Prostate gland (tissue), 2 donors: ENCODE measurements around the gene FSD1L.

Experiments
- POLR2A ChIP-seq: fragments of 450-650 bp; IDR thresholded peaks from one replicate; pipeline ENCODE4 v1.6.1; 2016; ENCODE audit warnings: antibody characterized with exemption, mild to moderate bottlenecking
- POLR2AphosphoS5 ChIP-seq: sonication (generic); formaldehyde crosslinking; IDR thresholded peaks from one replicate; pipeline ENCODE4 v1.6.1; 2017; ENCODE audit warnings: antibody characterized with exemption
- TF ChIP-seq, protein P1 (sequence below), 4 experiments: fragments of 200-600 bp in 2 of 4; fragments of 450-650 bp in 2 of 4; sonication (generic) in 2 of 4; IDR thresholded peaks; 1 replicate in 3 of 4; 2 replicates in 1 of 4; pipeline ENCODE4 v1.5.1; 2016 to 2019; ENCODE audit warnings: antibody characterized with exemption in 4 of 4, mild to moderate bottlenecking in 2 of 4, moderate library complexity in 2 of 4

DNA sequence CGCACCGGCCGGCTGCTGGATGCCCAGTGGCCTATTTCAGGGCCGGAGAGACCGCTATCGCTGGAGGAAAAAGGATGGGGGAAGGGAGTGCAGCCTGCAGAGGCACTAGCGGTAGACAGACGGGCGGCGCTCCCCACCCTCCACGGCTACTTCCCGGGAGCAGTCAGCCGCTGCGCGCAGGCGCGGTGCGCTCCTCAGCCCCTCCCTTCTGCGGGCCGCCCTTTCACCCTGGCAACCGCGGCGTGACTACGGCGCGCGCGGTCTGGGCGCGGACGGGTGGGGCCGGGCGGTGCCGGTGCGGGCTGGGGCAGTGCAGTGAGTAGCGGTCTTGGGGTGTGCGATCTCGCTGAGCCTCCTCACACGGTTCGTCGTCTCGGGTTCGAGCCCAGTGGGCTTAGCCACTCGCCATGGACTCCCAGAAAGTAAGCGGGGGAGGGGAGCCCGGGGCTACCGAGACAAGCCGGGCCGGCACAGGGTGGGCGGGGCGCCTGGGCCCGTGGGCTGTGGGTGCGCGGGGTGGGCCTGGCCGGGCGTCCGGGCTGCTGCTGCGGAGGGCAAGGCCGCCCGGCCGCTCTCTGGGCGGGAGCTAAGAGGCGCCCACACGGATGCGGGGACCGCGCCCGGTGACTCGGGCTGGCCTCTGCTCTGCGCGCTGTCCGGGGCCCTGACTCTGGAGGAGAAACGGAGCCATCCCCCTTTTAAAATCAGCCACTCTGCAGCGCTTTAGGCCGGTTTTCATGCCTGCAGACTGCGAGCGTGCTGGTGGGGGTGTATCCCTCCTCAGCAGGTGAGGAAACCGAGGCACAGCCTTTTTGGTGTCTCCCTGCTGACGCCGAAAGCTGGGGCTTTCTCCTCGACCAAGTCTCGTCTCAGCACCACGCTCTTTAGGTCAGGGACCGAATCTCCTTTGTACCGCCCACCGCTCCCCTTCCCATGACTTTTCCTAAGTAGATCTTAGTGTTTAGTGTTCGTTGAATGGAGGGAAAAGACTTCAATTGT, at the start of gene FSD1L:
- TF ChIP-seq, protein P1, sequence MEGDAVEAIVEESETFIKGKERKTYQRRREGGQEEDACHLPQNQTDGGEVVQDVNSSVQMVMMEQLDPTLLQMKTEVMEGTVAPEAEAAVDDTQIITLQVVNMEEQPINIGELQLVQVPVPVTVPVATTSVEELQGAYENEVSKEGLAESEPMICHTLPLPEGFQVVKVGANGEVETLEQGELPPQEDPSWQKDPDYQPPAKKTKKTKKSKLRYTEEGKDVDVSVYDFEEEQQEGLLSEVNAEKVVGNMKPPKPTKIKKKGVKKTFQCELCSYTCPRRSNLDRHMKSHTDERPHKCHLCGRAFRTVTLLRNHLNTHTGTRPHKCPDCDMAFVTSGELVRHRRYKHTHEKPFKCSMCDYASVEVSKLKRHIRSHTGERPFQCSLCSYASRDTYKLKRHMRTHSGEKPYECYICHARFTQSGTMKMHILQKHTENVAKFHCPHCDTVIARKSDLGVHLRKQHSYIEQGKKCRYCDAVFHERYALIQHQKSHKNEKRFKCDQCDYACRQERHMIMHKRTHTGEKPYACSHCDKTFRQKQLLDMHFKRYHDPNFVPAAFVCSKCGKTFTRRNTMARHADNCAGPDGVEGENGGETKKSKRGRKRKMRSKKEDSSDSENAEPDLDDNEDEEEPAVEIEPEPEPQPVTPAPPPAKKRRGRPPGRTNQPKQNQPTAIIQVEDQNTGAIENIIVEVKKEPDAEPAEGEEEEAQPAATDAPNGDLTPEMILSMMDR (IDR thresholded peaks at IDR 0.05) = peak in 2 of 4 experiments; percentile 35 to 39
- TF ChIP-seq POLR2AphosphoS5 (peak; percentile 70), POLR2A (no peak)
